Measurements from ENCODE around the gene ZBTB7C. TPM values are rescaled to one million over a fixed set of nuclear protein-coding genes. Genes with fewer than 3 reads are reported as not detected.

Gene ZBTB7C
- total and polyA plus RNA-seq, 10 of the 15 experiments (the other 5 are each of a cell fraction or from before 2014, with no cell fraction given), result under 0.01 to 0.08 (median 0.01) TPM; not detected in 7

- TF ChIP-seq SUPT20H (IDR thresholded peaks at IDR 0.05; ENCODE audit: borderline replicate concordance, control insufficient read depth, low read depth, low read length) (no peak), RB1 (IDR thresholded peaks at IDR 0.05; ENCODE audit: borderline replicate concordance) (no peak), PKNOX1 (IDR thresholded peaks at IDR 0.05) (no peak), POLR2AphosphoS2 (IDR thresholded peaks at IDR 0.05; ENCODE audit: low read depth, low read length) (no peak)
These were observed 390.3 kb downstream of the ZBTB7C start (continued) for GRCh38 chr18:48018851-48019250.

GRCh38 chr18:48017635-48018034 is 391.5 kb downstream of the ZBTB7C start:
- no peak for TF ChIP-seq E4F1 (IDR thresholded peaks at IDR 0.05; ENCODE audit: borderline replicate concordance, partially characterized antibody)
- TF ChIP-seq REST (IDR thresholded peaks at IDR 0.05; ENCODE audit: low read depth, low read length), result no peak
- TF ChIP-seq PKNOX1 (IDR thresholded peaks at IDR 0.05), result no peak
- no peak for TF ChIP-seq FOXM1 (IDR thresholded peaks at IDR 0.05; ENCODE audit: low read depth, low read length)
- TF ChIP-seq E2F4 (IDR thresholded peaks at IDR 0.05; ENCODE audit: low read depth, low read length), result no peak
- no peak for TF ChIP-seq ZBED1 (IDR thresholded peaks at IDR 0.05; ENCODE audit: borderline replicate concordance)
- no peak for TF ChIP-seq SMAD1 (IDR thresholded peaks at IDR 0.05; ENCODE audit: low read depth, partially characterized antibody)
- no peak for TF ChIP-seq CBFB (IDR thresholded peaks at IDR 0.05; ENCODE audit: low read depth)
- FAIRE-seq, result no peak
- no peaks in the 10 kb centered on the region for H3K9me3 ChIP-seq (replicated peaks; ENCODE audit: control insufficient read depth, insufficient read depth, low read length)
- no peaks in the 10 kb centered on the region for H4K20me1 ChIP-seq (ENCODE audit: control insufficient read depth, insufficient read depth)
- SMC1A ChIA-PET (ENCODE audit: uncharacterized antibody, unreplicated experiment), result no interaction called here
- no peaks in the 10 kb centered on the region for H3K79me2 ChIP-seq (ENCODE audit: control insufficient read depth, insufficient read depth, low read length)
- WGBS (ENCODE audit: insufficient coverage, insufficient replicate concordance, low lambda C conversion rate, missing lambda C conversion rate), result 20% methylated on average over 2 of the region's 2 CpGs
- H3K4me2 ChIP-seq (ENCODE audit: control insufficient read depth, insufficient read depth), result no peak overlapping the region
- intact Hi-C loops (cut with micrococcal nuclease; ENCODE audit: unreplicated experiment) (no loop called here), in situ Hi-C loops (cut with MboI) (no loop called here)
- no peak for DNase-seq (ENCODE audit: low read depth, low spot score)
- peaks cover 0 to 2% of the 10 kb centered on the region in 2 experiments; a peak in 2 of 4 replicates for H3K27me3 ChIP-seq (replicated peaks in 1 of 2; ENCODE audit: control insufficient read depth in 2 of 2, insufficient read depth in 2 of 2, low read length in 1 of 2)
- no peaks in the 10 kb centered on the region; the same call in 1 of the 2 replicates for H3K4me1 ChIP-seq (ENCODE audit: control insufficient read depth, insufficient read depth, low read length)
- BruUV-seq (replicated peaks), result no TSS peak
- H3K9ac ChIP-seq (ENCODE audit: control insufficient read depth, insufficient read depth, low read length), result no peak overlapping the region
- POLR2A ChIA-PET, result no interaction called here
- no peaks in the 10 kb centered on the region for H3K36me3 ChIP-seq (ENCODE audit: control insufficient read depth in 2 of 2, insufficient read depth in 2 of 2, low read length in 1 of 2)
- no peak overlapping the region for H3K4me3 ChIP-seq
- RAD21 ChIA-PET (ENCODE audit: unreplicated experiment), result no interaction called here
- H3K27ac ChIP-seq (ENCODE audit: control insufficient read depth, insufficient read depth), result no peak overlapping the region
- CTCF ChIA-PET, result interaction anchor here (1.0 kb wide), 1 partner anchor 246 kb away, joined by 3 read pairs; no protein-coding TSS in a partner anchor
- H2AFZ ChIP-seq (ENCODE audit: control insufficient read depth, low read depth, low read length), result no peak overlapping the region
- ATAC-seq, result no peak

Data from GM12878 (cell line).